K562 (cell line): Measurements from ENCODE around the gene ASPDH. TPM values are rescaled to one million over a fixed set of nuclear protein-coding genes. Genes with fewer than 3 reads are reported as not detected.

Experiments used
- ATAC-seq: fragments of 200-7000 bp; cut with Tn5 transposase; 3 replicates; pipeline ENCODE4 v1.9.1; 2020; ENCODE audit warnings: moderate library complexity
- BruUV-seq: library from RNA; stranded (reverse); fragments of 400-500 nt; replicated peaks from 2 replicates; lab custom pipeline; 2021; lab: Mats Ljungman, UMichigan
- CTCF ChIA-PET: fragments of 300-600 bp; formaldehyde crosslinking; extraction: SDS; loops from one replicate; lab custom pipeline; 2021; ENCODE audit warnings: low intra/inter-chr PET ratio; lab: Yijun Ruan, JAX
- POLR2A ChIA-PET: fragments of 300-600, 350-650 bp; sonication (Branson Sonifier 250); formaldehyde crosslinking; extraction: SDS; loops from one replicate; lab custom pipeline; 2021; ENCODE audit warnings: antibody characterized with exemption, inconsistent platforms; lab: Yijun Ruan, JAX
- DNase-seq, 4 experiments: peaks; one replicate each; pipeline versions ENCODE4 v3.0.0 to v3.0.0-alpha.2; 2011 to 2018; ENCODE audit warnings: low spot score in 3 of 4, mixed read lengths in 3 of 4; ENCODE audit errors: extremely low read depth in 1 of 4
- FAIRE-seq: peaks from 2 replicates; lab custom pipeline; 2011; peaks lifted over from hg19 to GRCh38; lab: Jason Lieb, UNC
- H2AFZ ChIP-seq: 2 replicates; pipeline ENCODE4 v1.6.0; 2011; ENCODE audit warnings: low read depth, low read length, control low read depth, inconsistent platforms
- H3K27ac ChIP-seq: fragments of 200-600 bp; 3 replicates; pipeline ENCODE4 v1.8.0; 2011; ENCODE audit warnings: low read depth, mild to moderate bottlenecking, control low read depth, inconsistent platforms, low read length, moderate library complexity, mixed read lengths; ENCODE audit errors: extremely low read depth
- H3K27me3 ChIP-seq, 2 experiments: fragments of 300-600 bp in 1 of 2; 2 replicates in 1 of 2; 3 replicates in 1 of 2; pipeline versions ENCODE4 v1.6.0 to v1.8.0; 2011; ENCODE audit warnings: inconsistent platforms in 2 of 2, low read length in 2 of 2, mild to moderate bottlenecking in 1 of 2, mixed read lengths in 1 of 2, moderate library complexity in 1 of 2; ENCODE audit not compliant: control insufficient read depth in 2 of 2, insufficient read depth in 2 of 2
- H3K36me3 ChIP-seq: fragments of 300-600 bp; 3 replicates; pipeline ENCODE4 v1.8.0; 2011; ENCODE audit warnings: mild to moderate bottlenecking, low read length, inconsistent platforms; ENCODE audit not compliant: control insufficient read depth, insufficient read depth
- H3K4me1 ChIP-seq, 2 experiments: fragments of 200-600 bp in 1 of 2; replicated peaks in 1 of 2; 2 replicates in 1 of 2; 3 replicates in 1 of 2; pipeline versions ENCODE4 v1.5.1 to v1.8.0; 2011; ENCODE audit warnings: inconsistent platforms in 2 of 2, low read length in 2 of 2, mild to moderate bottlenecking in 1 of 2, mixed read lengths in 1 of 2, moderate library complexity in 1 of 2; ENCODE audit not compliant: control insufficient read depth in 2 of 2, insufficient read depth in 2 of 2
- H3K4me2 ChIP-seq: 2 replicates; pipeline ENCODE4 v1.6.1; 2011; ENCODE audit warnings: low read length, control low read depth, inconsistent platforms, mixed read lengths; ENCODE audit not compliant: insufficient read depth
- H3K4me3 ChIP-seq: fragments of 200-600 bp; sonication (generic), shearing (Covaris generic); 2 replicates; pipeline ENCODE4 v1.5.1; 2016; ENCODE audit warnings: control low read depth, inconsistent platforms
- H3K79me2 ChIP-seq: fragments of 200-600 bp; 3 replicates; pipeline ENCODE4 v1.8.0; 2011; ENCODE audit warnings: low read length, inconsistent platforms; ENCODE audit not compliant: control insufficient read depth, insufficient read depth
- H3K9ac ChIP-seq, 2 experiments: 2 replicates each; pipeline versions ENCODE4 v1.6.0 to v1.6.1; 2011; ENCODE audit warnings: low read depth in 2 of 2, low read length in 2 of 2, control low read depth in 1 of 2, inconsistent platforms in 1 of 2, mild to moderate bottlenecking in 1 of 2, mixed read lengths in 1 of 2; ENCODE audit not compliant: insufficient read depth in 1 of 2
- H3K9me1 ChIP-seq: one replicate; pipeline ENCODE4 v1.6.0; 2011; ENCODE audit warnings: inconsistent platforms, mild to moderate bottlenecking, low read length, moderate library complexity; ENCODE audit not compliant: control insufficient read depth, insufficient read depth
- H3K9me3 ChIP-seq: replicated peaks from 2 replicates; pipeline ENCODE4 v1.5.1; 2011; ENCODE audit warnings: low read depth, low read length, inconsistent platforms; ENCODE audit not compliant: control insufficient read depth, insufficient read depth
- H4K20me1 ChIP-seq: replicated peaks from 2 replicates; pipeline ENCODE4 v1.6.1; 2011; ENCODE audit warnings: low read length, inconsistent platforms, mixed read lengths; ENCODE audit not compliant: control insufficient read depth, insufficient read depth
- BRF1 ChIP-seq: IDR thresholded peaks from 3 replicates; pipeline ENCODE4 v1.6.1; 2011; ENCODE audit warnings: borderline replicate concordance, mild to moderate bottlenecking; ENCODE audit not compliant: insufficient read length; ENCODE audit errors: extremely low read depth
- KDM1A ChIP-seq, 2 experiments: fragments of 450-650 bp; IDR thresholded peaks; 2 replicates each; pipeline ENCODE4 v1.6.1; 2016; ENCODE audit warnings: mild to moderate bottlenecking in 2 of 2
- MAZ ChIP-seq, 2 experiments: fragments of 450-650 bp in 1 of 2; sonication (generic) in 1 of 2; formaldehyde crosslinking; IDR thresholded peaks in 1 of 2; conservative IDR thresholded peaks in 1 of 2; 2 replicates each; pipeline versions ENCODE4 v1.4.0 to v1.5.0; 2020; ENCODE audit warnings: mild to moderate bottlenecking in 1 of 2, missing genetic modification reagents in 1 of 2
- MEIS2 ChIP-seq: fragments of 450-650 bp; IDR thresholded peaks from 2 replicates; pipeline ENCODE4 v1.6.1; 2014; ENCODE audit warnings: mild to moderate bottlenecking; ENCODE audit not compliant: partially characterized antibody
- PTBP1 ChIP-seq: fragments of 200-400 bp; formaldehyde crosslinking; IDR thresholded peaks from 2 replicates; pipeline ENCODE4 v1.6.1; 2017; ENCODE audit warnings: low read depth, low read length
- TFAP4 ChIP-seq: sonication (generic); formaldehyde crosslinking; IDR thresholded peaks from 2 replicates; pipeline ENCODE4 v1.8.0; 2022; ENCODE audit warnings: missing genetic modification reagents, mild to moderate bottlenecking, moderate library complexity, borderline replicate concordance
- VEZF1 ChIP-seq: fragments of 200-800 bp; sonication (Bioruptor generic); IDR thresholded peaks from 2 replicates; pipeline ENCODE4 v1.6.1; 2017; ENCODE audit warnings: missing genetic modification characterization, missing compliant biosample characterization
- ZBTB40 ChIP-seq, 2 experiments: fragments of 450-650 bp in 1 of 2; sonication (generic) in 1 of 2; formaldehyde crosslinking in 1 of 2; IDR thresholded peaks; 2 replicates each; pipeline versions ENCODE4 v1.7.1 to v1.9.0; 2016 to 2022; ENCODE audit warnings: inconsistent platforms in 1 of 2, mild to moderate bottlenecking in 1 of 2, missing genetic modification reagents in 1 of 2
- ZNF263 ChIP-seq: sonication (generic); formaldehyde crosslinking; IDR thresholded peaks from 2 replicates; pipeline ENCODE4 v1.8.0; 2022; ENCODE audit warnings: mild to moderate bottlenecking, missing genetic modification reagents, borderline replicate concordance
- WGBS: fragments of 100-300 bp; shearing (Covaris generic); methylation state at CpG from one replicate; pipeline ENCODE4 v1.1.6; 2016; ENCODE audit warnings: low coverage, mixed read lengths; ENCODE audit not compliant: insufficient coverage; ENCODE audit errors: missing lambda C conversion rate; 5-methylcytosine and 5-hydroxymethylcytosine counted together
- in situ Hi-C: fragments of 300-500 bp; cut with MboI; formaldehyde crosslinking; loops from 4 replicates; pipeline ENCODE4 v1.15.0; 2018; ENCODE audit warnings: inconsistent platforms, mixed read lengths
- intact Hi-C: fragments of 100-400 bp; cut with micrococcal nuclease; formaldehyde crosslinking; loops from 2 replicates; pipeline ENCODE4 v1.14.2; 2022
- polyA plus RNA-seq, 8 experiments: library from polyadenylated mRNA; depleted of rRNA in 4 of 8; stranded (reverse) in 5 of 8; unstranded in 3 of 8; fragments of >200 nt; fragmentation: Nextera tagmentation in 2 of 8; fragmentation: Illumina TruSeq in 1 of 8; extraction: Ambion mirVana in 2 of 8; extraction: Trizol in 1 of 8; gene quantifications; 2 replicates each; pipeline versions ENCODE4 v1.2.1 to v1.2.3, GENCODE V29; 2011 to 2014; ENCODE audit warnings: inconsistent platforms in 1 of 8, missing spikeins in 1 of 8
- total RNA-seq, 7 experiments: library from RNA; depleted of rRNA in 6 of 7; stranded (reverse); fragments of >200 nt in 6 of 7; fragmentation: Illumina TruSeq in 2 of 7; extraction: Trizol in 2 of 7; gene quantifications; 2 replicates each; pipeline versions ENCODE4 v1.2.1 to v1.2.3, GENCODE V29; 2011 to 2021; ENCODE audit warnings: low replicate concordance in 1 of 7

The ASPDH gene
- total and polyA plus RNA-seq, 9 of the 15 experiments (the other 6 are each of a cell fraction or from before 2014, with no cell fraction given): not detected

GRCh38 chr19:50551715-50552187 is 38.0 kb upstream of the ASPDH start:
- FAIRE-seq: peak; percentile 26
- H3K9me3 ChIP-seq: no peaks in the 10 kb centered on the region
- H3K27ac ChIP-seq: no peak overlapping the region; the same call in 2 of the 3 replicates
- BruUV-seq: no TSS peak
- CTCF ChIA-PET: no interaction called here
- in situ Hi-C loops (no loop called here), intact Hi-C loops (no loop called here)
- peak overlapping the region in 1 of 2 experiments; percentile 65; a peak in 2 of 4 replicates for H3K9ac ChIP-seq
- no peak overlapping the region for H3K4me3 ChIP-seq
- H3K36me3 ChIP-seq: no peaks in the 10 kb centered on the region
- POLR2A ChIA-PET: no interaction called here
- ATAC-seq: peak; percentile 21; the same call in 1 of the 3 replicates
- no peaks in the 10 kb centered on the region for H3K9me1 ChIP-seq
- H3K4me1 ChIP-seq: peaks cover 4 to 45% of the 10 kb centered on the region in 2 experiments; a peak in 4 of 5 replicates
- H3K27me3 ChIP-seq: peaks cover 0 to 32% of the 10 kb centered on the region in 2 experiments; a peak in 3 of 5 replicates
- DNase-seq: peak; percentile 44 to 82 (median 80)
- 9% methylated on average over 9 of the region's 22 CpGs for WGBS
- no peak overlapping the region for H2AFZ ChIP-seq
- H4K20me1 ChIP-seq: peaks cover 8% of the 10 kb centered on the region
- no peak overlapping the region for H3K4me2 ChIP-seq
- no peaks in the 10 kb centered on the region for H3K79me2 ChIP-seq
- TF ChIP-seq MAZ (CRISPR knock-in tag; conservative IDR thresholded peaks at IDR 0.05 in 1 of 2, IDR thresholded peaks at IDR 0.05 in 1 of 2) (peak; percentile 22 to 42; a peak in 1 of 4 replicates), VEZF1 (CRISPR knock-in tag) (peak; percentile 83), TFAP4 (CRISPR knock-in tag) (peak; percentile 36; the same call in 1 of the 2 replicates), MEIS2 (no peak), ZNF263 (CRISPR knock-in tag) (peak; percentile 51; the same call in 1 of the 2 replicates), KDM1A (IDR thresholded peaks at IDR 0.05) (peak in 1 of 2 experiments; percentile 69; a peak in 1 of 4 replicates), BRF1 (no peak), ZBTB40 (IDR thresholded peaks at IDR 0.05) (0 out of 2 replicates have a peak, but pooled peaks have one; percentile 20), ZBTB40 (CRISPR knock-in tag; IDR thresholded peaks at IDR 0.05) (no peak), PTBP1 (no peak)
